Right cardiac atrium (tissue), 5 donors: ENCODE measurements around the gene ZNF8. TPM values are rescaled to one million over a fixed set of nuclear protein-coding genes. Genes with fewer than 3 reads are reported as not detected.

ENCODE experiments used
- ATAC-seq, 2 donors: fragments of 200-7000 bp; cut with Tn5 transposase; one replicate each; pipeline versions ENCODE4 v1.8.0 to v1.9.1; 2020; ENCODE audit warnings: moderate library complexity in 2 of 2, mild to moderate bottlenecking in 1 of 2
- DNase-seq, 3 donors: peaks; one replicate each; pipeline ENCODE4 v3.0.0-alpha.2; 2020
- H3K27ac ChIP-seq: one replicate; pipeline ENCODE4 v1.5.1; 2013; ENCODE audit warnings: mild to moderate bottlenecking, low read length, control low read depth, moderate library complexity
- H3K27me3 ChIP-seq: one replicate; pipeline ENCODE4 v1.6.1; 2013; ENCODE audit not compliant: control insufficient read depth, insufficient read depth
- H3K4me1 ChIP-seq: one replicate; pipeline ENCODE4 v1.6.1; 2013; ENCODE audit warnings: low read length; ENCODE audit not compliant: control insufficient read depth, insufficient read depth
- H3K4me3 ChIP-seq: one replicate; pipeline ENCODE4 v1.5.1; 2013; ENCODE audit warnings: low read length, control low read depth
- H3K9me3 ChIP-seq: one replicate; pipeline ENCODE4 v1.6.1; 2013; ENCODE audit warnings: low read length; ENCODE audit not compliant: control insufficient read depth
- WGBS: extraction: QIAGEN DNeasy Blood & Tissue Kit; methylation state at CpG from one replicate; pipeline ENCODE4 v1.1.7; 2013; 5-methylcytosine and 5-hydroxymethylcytosine counted together
- intact Hi-C, 4 donors: fragments of 100-400 bp; cut with DNase I; formaldehyde crosslinking; loops; one replicate each; pipeline versions ENCODE4 v1.11.0 to v1.14.0; 2022 to 2023
- polyA plus RNA-seq: library from polyadenylated mRNA; stranded (reverse); fragments of 200-250 nt; gene quantifications from one replicate; pipeline ENCODE4 v1.2.3, GENCODE V29; 2013
- total RNA-seq, 4 donors: library from RNA; stranded (reverse); fragmentation: NEBNext Ultra II Directional; extraction: Animal tissue kit (Norgen Biotek cat#: 25700); gene quantifications; one replicate each; pipeline ENCODE4 v1.2.1, GENCODE V29; 2021
- donor health status: healthy with polysubstance abuse.
- donor health status: DM: no; HTN: yes; CAD: no.
- donor health status: DM: no; HTN: no; CAD: no.
- donor health status: DM: no; HTN: yes; CAD: no; lungs with severe emphysema.
- donor health status: DM: yes; HTN: yes; CAD: no.

Gene ZNF8
- total and polyA plus RNA-seq, 5 donors, result 3.1 to 6.7 (median 5.4) TPM

- Histone ChIP-seq H3K9me3 (no peaks in the 10 kb centered on the region), H3K27me3 (no peaks in the 10 kb centered on the region), H3K27ac (no peak overlapping the region), H3K4me3 (no peak overlapping the region), H3K4me1 (no peaks in the 10 kb centered on the region)
- intact Hi-C loops, result no loop called here
- DNase-seq (no peak), ATAC-seq (no peak)
- WGBS, result 61% methylated on average over 7 of the region's 7 CpGs
These were observed 38.8 kb downstream of the ZNF8 start for GRCh38 chr19:58317476-58318072.

GRCh38 chr19:58318297-58318696 is 39.5 kb downstream of the ZNF8 start:
- H3K4me3 ChIP-seq, result no peak overlapping the region
- H3K27ac ChIP-seq, result no peak overlapping the region
- intact Hi-C loops, result no loop called here
- WGBS, result 80% methylated on average over 4 of the region's 4 CpGs
- no peak for DNase-seq
- no peak for ATAC-seq
- H3K27me3 ChIP-seq, result no peaks in the 10 kb centered on the region
- H3K4me1 ChIP-seq, result no peaks in the 10 kb centered on the region
- H3K9me3 ChIP-seq, result no peaks in the 10 kb centered on the region

DNA sequence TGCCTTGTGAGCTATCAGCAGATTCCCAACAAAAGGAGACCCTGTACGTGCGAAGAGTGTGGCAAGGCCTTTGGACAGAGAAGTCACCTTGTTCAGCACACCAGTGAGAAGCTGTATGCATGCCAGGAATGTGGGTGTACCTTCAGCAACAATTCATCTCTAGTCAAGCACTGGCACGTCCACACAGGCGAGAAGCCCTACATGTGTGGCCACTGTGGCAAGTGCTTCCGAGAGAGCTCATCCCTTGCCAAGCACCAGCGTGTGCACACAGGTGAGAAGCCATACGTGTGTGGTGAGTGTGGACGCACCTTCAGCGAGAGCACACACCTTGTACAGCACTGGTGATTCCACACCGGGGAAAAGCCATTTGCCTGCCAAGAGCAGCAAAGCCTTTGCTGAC is 40.5 kb downstream of the ZNF8 start:
- intact Hi-C loops, result no loop called here
- no peak overlapping the region for H3K27ac ChIP-seq
- H3K27me3 ChIP-seq, result no peaks in the 10 kb centered on the region
- H3K9me3 ChIP-seq, result no peaks in the 10 kb centered on the region
- WGBS, result 93% methylated on average over 10 of the region's 10 CpGs
- DNase-seq, result no peak
- H3K4me1 ChIP-seq, result no peaks in the 10 kb centered on the region
- no peak overlapping the region for H3K4me3 ChIP-seq
- ATAC-seq, result no peak

GRCh38 chr19:58325311-58326022 is 46.7 kb downstream of the ZNF8 start:
- Histone ChIP-seq H3K27ac (no peak overlapping the region), H3K4me1 (no peaks in the 10 kb centered on the region), H3K4me3 (no peak overlapping the region), H3K9me3 (no peaks in the 10 kb centered on the region), H3K27me3 (no peaks in the 10 kb centered on the region)
- intact Hi-C loops, result no loop called here
- ATAC-seq, result no peak
- no peak for DNase-seq
- 89% methylated on average over 6 of the region's 6 CpGs for WGBS

DNA sequence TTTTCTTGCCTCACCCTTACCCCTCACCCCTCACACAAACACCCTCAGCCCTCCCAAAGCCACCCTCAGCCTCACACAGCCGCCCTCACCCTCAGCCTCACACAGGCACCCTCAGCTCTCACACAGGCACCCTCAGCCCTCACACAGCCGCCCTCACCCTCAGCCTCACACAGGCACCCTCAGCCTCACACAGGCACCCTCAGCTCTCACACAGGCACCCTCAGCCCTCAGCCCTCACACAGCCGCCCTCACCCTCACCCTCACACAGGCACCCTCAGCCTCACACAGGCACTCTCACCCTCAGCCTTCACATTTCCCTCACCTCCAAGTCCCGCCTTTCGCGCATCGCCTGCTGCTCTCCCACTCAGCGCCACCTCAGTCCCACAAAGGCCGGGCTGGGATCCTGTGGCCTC is 47.8 kb downstream of the ZNF8 start:
- 4% methylated on average over 9 of the region's 9 CpGs for WGBS
- peak in 1 of 3 donors; percentile 58 for DNase-seq
- no peak for ATAC-seq
- Histone ChIP-seq H3K9me3 (no peaks in the 10 kb centered on the region), H3K27me3 (no peaks in the 10 kb centered on the region), H3K4me3 (peak overlapping the region; percentile 73), H3K27ac (peak overlapping the region; percentile 45), H3K4me1 (no peaks in the 10 kb centered on the region)
- intact Hi-C loops, result no loop called here

GRCh38 chr19:58326914-58327726 is 48.4 kb downstream of the ZNF8 start, which contains the start of gene ZSCAN22:
ZSCAN22 (plus strand) TSS chr19:58326994; CDS start chr19:58334803, 7,809 bp downstream.
- peak within 1 kb of the TSS; percentile 73 for H3K4me3 ChIP-seq
- under 1% methylated on average over 62 of the region's 62 CpGs for WGBS
- no peaks in the 10 kb centered on the region for H3K27me3 ChIP-seq
- peak within 1 kb of the TSS; percentile 83 for H3K27ac ChIP-seq
- no peaks in the 10 kb centered on the region for H3K9me3 ChIP-seq
- peak; percentile 98 to 99 (median 98) for DNase-seq
- intact Hi-C loops, result no loop called here
- peak; percentile 98 for ATAC-seq
- H3K4me1 ChIP-seq, result no peaks in the 10 kb centered on the region

GRCh38 chr19:58328999-58329398 is 50.2 kb downstream of the ZNF8 start:
- ATAC-seq (no peak), DNase-seq (no peak)
- Histone ChIP-seq H3K9me3 (no peaks in the 10 kb centered on the region), H3K4me3 (no peak overlapping the region), H3K4me1 (no peaks in the 10 kb centered on the region), H3K27me3 (no peaks in the 10 kb centered on the region), H3K27ac (no peak overlapping the region)
- intact Hi-C loops, result no loop called here
- WGBS, result 67% methylated on average over 10 of the region's 10 CpGs

GRCh38 chr19:58330458-58330857 is 51.7 kb downstream of the ZNF8 start:
- ATAC-seq, result no peak
- H3K9me3 ChIP-seq, result no peaks in the 10 kb centered on the region
- H3K4me3 ChIP-seq, result no peak overlapping the region
- WGBS, result 59% methylated on average over 4 of the region's 4 CpGs
- H3K4me1 ChIP-seq, result no peaks in the 10 kb centered on the region
- H3K27me3 ChIP-seq, result no peaks in the 10 kb centered on the region
- intact Hi-C loops, result no loop called here
- no peak for DNase-seq
- H3K27ac ChIP-seq, result no peak overlapping the region

DNA sequence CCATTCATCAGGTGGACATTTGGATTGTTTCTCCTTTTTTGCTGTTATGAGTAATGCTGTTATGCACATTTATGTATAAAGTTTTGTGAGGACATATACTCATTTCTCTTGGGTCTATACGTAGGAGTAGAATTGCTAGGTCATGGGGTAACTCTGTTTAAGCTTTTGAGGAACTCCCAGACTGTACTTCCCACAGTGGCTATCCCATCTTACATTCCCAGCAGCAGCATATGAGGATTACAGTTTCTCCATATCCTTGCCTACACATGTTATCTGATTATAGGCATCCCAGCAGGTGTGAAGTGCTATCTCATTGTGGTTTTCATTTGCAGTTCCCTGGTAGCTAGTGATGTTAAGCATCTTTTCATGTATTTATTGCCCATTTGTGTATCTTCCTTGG is 53.9 kb downstream of the ZNF8 start:
- no peak for DNase-seq
- WGBS, result 88% methylated on average over 1 of the region's 1 CpG
- Histone ChIP-seq H3K27me3 (no peaks in the 10 kb centered on the region), H3K4me3 (no peak overlapping the region), H3K4me1 (no peaks in the 10 kb centered on the region), H3K9me3 (no peaks in the 10 kb centered on the region), H3K27ac (no peak overlapping the region)
- intact Hi-C loops, result no loop called here
- ATAC-seq, result no peak

GRCh38 chr19:58334691-58335249 is 56.0 kb downstream of the ZNF8 start:
- DNase-seq (peak in 1 of 3 donors; percentile 44), ATAC-seq (no peak)
- no peak overlapping the region for H3K27ac ChIP-seq
- WGBS, result 95% methylated on average over 19 of the region's 19 CpGs
- no peaks in the 10 kb centered on the region for H3K9me3 ChIP-seq
- H3K4me3 ChIP-seq, result no peak overlapping the region
- H3K4me1 ChIP-seq, result no peaks in the 10 kb centered on the region
- no peaks in the 10 kb centered on the region for H3K27me3 ChIP-seq
- intact Hi-C loops, result no loop called here

DNA sequence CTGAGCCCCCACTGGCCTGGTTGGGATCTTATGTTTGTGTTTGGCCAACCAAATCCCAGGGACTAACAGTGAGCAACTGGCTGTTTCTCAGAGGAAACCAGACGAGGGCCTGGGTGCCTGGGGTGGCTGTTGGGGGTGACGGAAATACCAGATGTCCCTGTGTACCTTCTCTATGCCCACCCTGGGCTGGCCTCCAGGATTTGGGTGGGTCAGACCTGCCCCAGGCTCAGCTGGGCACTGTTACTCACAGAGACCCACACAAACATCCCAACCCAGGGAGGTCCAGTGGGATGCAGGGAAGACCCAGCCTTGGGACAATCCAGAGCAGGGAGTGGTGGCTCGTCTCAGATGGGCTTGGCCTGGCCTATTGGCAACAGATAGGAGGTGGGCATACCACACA is 56.9 kb downstream of the ZNF8 start:
- intact Hi-C loops, result no loop called here
- H3K4me1 ChIP-seq, result no peaks in the 10 kb centered on the region
- no peak overlapping the region for H3K27ac ChIP-seq
- DNase-seq (peak in 1 of 3 donors; percentile 53), ATAC-seq (no peak)
- 87% methylated on average over 3 of the region's 3 CpGs for WGBS
- H3K4me3 ChIP-seq, result no peak overlapping the region
- no peaks in the 10 kb centered on the region for H3K27me3 ChIP-seq
- H3K9me3 ChIP-seq, result no peaks in the 10 kb centered on the region
